HK-2 (cell line): Measurements from ENCODE around the gene KIF16B.
A peak's percentile ranks its signal among the peaks of the same experiment; 100 is the strongest.
"Not testable (repeated sequence)": the region's sequence is repeated elsewhere in the genome, so short reads cannot be mapped to it uniquely, and the experiment has no call there.

Source experiments
- DNase-seq: peaks from one replicate; pipeline ENCODE4 v3.0.0-alpha.2; 2018; ENCODE audit not compliant: unreplicated experiment

Gene KIF16B

GRCh38 chr20:16595376-16595775 lies 22.1 kb upstream of the KIF16B start:
- DNase-seq = no peak

GRCh38 chr20:16590041-16590633 lies 16.9 kb upstream of the KIF16B start:
- no peak for DNase-seq

GRCh38 chr20:16589623-16590022 lies 16.4 kb upstream of the KIF16B start:
- no peak for DNase-seq

- no peak for DNase-seq
Measured at GRCh38 chr20:16588241-16588640, 15.0 kb upstream of the KIF16B start.

GRCh38 chr20:16587066-16587465 lies 13.8 kb upstream of the KIF16B start:
- DNase-seq = no peak

GRCh38 chr20:16583474-16583873 lies 10.2 kb upstream of the KIF16B start:
- DNase-seq = no peak

- DNase-seq = no peak
Measured at GRCh38 chr20:16581241-16581640, 8.0 kb upstream of the KIF16B start.

GRCh38 chr20:16580620-16581019 lies 7.4 kb upstream of the KIF16B start:
- no peak for DNase-seq

- DNase-seq = peak; percentile 18
Measured at GRCh38 chr20:16580147-16580546, 6.9 kb upstream of the KIF16B start.

- no peak for DNase-seq
Measured at GRCh38 chr20:16576219-16576618, 3.0 kb upstream of the KIF16B start.

- DNase-seq = no peak
Measured at GRCh38 chr20:16575390-16576140, 2.3 kb upstream of the KIF16B start.

- no peak for DNase-seq
Measured at GRCh38 chr20:16574656-16575355, 1.6 kb upstream of the KIF16B start.

- no peak for DNase-seq
Measured at GRCh38 chr20:16571333-16571732, 1.9 kb downstream of the KIF16B start.

GRCh38 chr20:16569246-16570153 lies 3.7 kb downstream of the KIF16B start:
- DNase-seq = no peak

GRCh38 chr20:16566080-16566479 lies 7.2 kb downstream of the KIF16B start:
- DNase-seq = no peak

GRCh38 chr20:16564079-16564478 lies 9.2 kb downstream of the KIF16B start:
- not testable (repeated sequence) for DNase-seq

GRCh38 chr20:16563066-16563806 lies 10.0 kb downstream of the KIF16B start:
- DNase-seq = no peak

GRCh38 chr20:16562259-16562658 lies 11.0 kb downstream of the KIF16B start:
- no peak for DNase-seq

- DNase-seq = no peak
Measured at GRCh38 chr20:16560661-16561060, 12.6 kb downstream of the KIF16B start.

GRCh38 chr20:16560216-16560615 lies 13.0 kb downstream of the KIF16B start:
- no peak for DNase-seq

- no peak for DNase-seq
Measured at GRCh38 chr20:16556301-16556700, 16.9 kb downstream of the KIF16B start.
